Heart right ventricle (tissue), 16 donors: Measurements from ENCODE around the gene ALDH1A3. TPM values are rescaled to one million over a fixed set of nuclear protein-coding genes. Genes with fewer than 3 reads are reported as not detected.

ENCODE experiments used
- ATAC-seq, 8 donors: fragments of 200-7000 bp; cut with Tn5 transposase; one replicate each; pipeline ENCODE4 v1.9.1; 2020; ENCODE audit warnings: mild to moderate bottlenecking in 8 of 8, moderate library complexity in 8 of 8, moderate number of reproducible peaks in 1 of 8
- DNase-seq, 2 donors: peaks; one replicate each; pipeline ENCODE4 v3.0.0-alpha.2; 2020
- H3K27ac ChIP-seq, 10 donors: fragments of 200-600 bp; sonication (generic) in 2 of 10; one replicate each; pipeline versions ENCODE4 v1.5.0 to v1.8.0; 2020 to 2022; ENCODE audit warnings: mild to moderate bottlenecking in 3 of 10
- H3K27me3 ChIP-seq, 7 donors: fragments of 200-600 bp; one replicate each; pipeline ENCODE4 v1.8.0; 2021 to 2022; ENCODE audit warnings: mild to moderate bottlenecking in 2 of 7
- H3K36me3 ChIP-seq, 9 donors: fragments of 200-600 bp; sonication (generic) in 1 of 9; one replicate each; pipeline versions ENCODE4 v1.5.0 to v1.8.0; 2020 to 2022; ENCODE audit warnings: mild to moderate bottlenecking in 2 of 9
- H3K4me1 ChIP-seq, 9 donors: fragments of 200-600 bp; sonication (generic) in 1 of 9; one replicate each; pipeline versions ENCODE4 v1.5.0 to v1.8.0; 2020 to 2022; ENCODE audit warnings: mild to moderate bottlenecking in 4 of 9
- H3K4me3 ChIP-seq, 10 donors: fragments of 200-600 bp; sonication (generic) in 2 of 10; one replicate each; pipeline versions ENCODE4 v1.5.0 to v1.8.0; 2020 to 2022; ENCODE audit warnings: mild to moderate bottlenecking in 7 of 10, moderate library complexity in 2 of 10
- H3K9me3 ChIP-seq, 11 donors: fragments of 200-600 bp in 10 of 11; sonication (generic) in 2 of 11; one replicate each; pipeline versions ENCODE4 v1.5.0 to v1.8.0; 2013 to 2022; ENCODE audit warnings: mild to moderate bottlenecking in 2 of 11, control low read depth in 1 of 11, moderate library complexity in 1 of 11
- CTCF ChIP-seq, 9 donors: fragments of 200-600 bp; sonication (generic) in 2 of 9; IDR thresholded peaks; one replicate each; pipeline versions ENCODE4 v1.5.0 to v1.8.0; 2021 to 2022; ENCODE audit warnings: antibody characterized with exemption in 9 of 9, mild to moderate bottlenecking in 5 of 9, moderate library complexity in 1 of 9
- WGBS, 2 donors: extraction: QIAGEN DNeasy Blood & Tissue Kit; methylation state at CpG; one replicate each; pipeline ENCODE4 v1.1.7; 2013; ENCODE audit warnings: inconsistent platforms in 1 of 2; 5-methylcytosine and 5-hydroxymethylcytosine counted together
- intact Hi-C, 10 donors: fragments of 100-400 bp; cut with DNase I; formaldehyde crosslinking; loops; one replicate each; pipeline versions ENCODE4 v1.11.1 to v1.14.2; 2022
- polyA plus RNA-seq, 2 donors: library from polyadenylated mRNA; stranded (reverse); fragments of 200-250 nt; gene quantifications; one replicate each; pipeline ENCODE4 v1.2.3, GENCODE V29; 2013
- total RNA-seq, 10 donors: library from RNA; stranded (reverse); fragmentation: NEBNext Ultra II Directional in 3 of 10; extraction: Animal tissue kit (Norgen Biotek cat#: 25700) in 3 of 10; gene quantifications; one replicate each; pipeline versions ENCODE4 v1.2.1 to v1.2.4, GENCODE V29; 2021 to 2023
- donor health status: Arrhythmogenic right ventricular cardiomyopathy.
- donor health status: ischemic (EF 13 %, LVEDD 7.1; RV severe dilation, severe dysfunction).
- donor health status: healthy with polysubstance abuse.
- donor health status: DM: no; HTN: yes; CAD: no.
- donor health status: DM: no; HTN: no; CAD: no.
- donor health status: ischemic (EF 25% LVEDD 6.9; RV normal size, moderate dysfunction).
- donor health status: ischemic (EF 25% LVEDD 5.7; RV mildly dilated, moderate dysfunction).
- donor health status: healthy.
- donor health status: DM: yes; HTN: yes; CAD: no.
- donor health status: Ischemic cardiomyopathy.
- donor health status: ischemic (EF 35%, LVEDD 5.7; RV mildly dilated, moderate dysfunction).
- donor health status: nonischemic (EF 11% LVEDD 7.7; RV severe dilation, severe dysfunction).
- donor health status: DM: yes; HTN: yes; CAD: no.
- donor health status: PGD.
- donor health status: ischemic (EF 29% LVEDD 5.4; RV normal size, mild dysfunction).
- donor health status: nonischemic (EF 23%, LVEDD 6.1; RV moderate dilation, normal function).

The ALDH1A3 gene
- total and polyA plus RNA-seq, 12 donors = 0.96 to 24.9 (median 2.3) TPM

DNA sequence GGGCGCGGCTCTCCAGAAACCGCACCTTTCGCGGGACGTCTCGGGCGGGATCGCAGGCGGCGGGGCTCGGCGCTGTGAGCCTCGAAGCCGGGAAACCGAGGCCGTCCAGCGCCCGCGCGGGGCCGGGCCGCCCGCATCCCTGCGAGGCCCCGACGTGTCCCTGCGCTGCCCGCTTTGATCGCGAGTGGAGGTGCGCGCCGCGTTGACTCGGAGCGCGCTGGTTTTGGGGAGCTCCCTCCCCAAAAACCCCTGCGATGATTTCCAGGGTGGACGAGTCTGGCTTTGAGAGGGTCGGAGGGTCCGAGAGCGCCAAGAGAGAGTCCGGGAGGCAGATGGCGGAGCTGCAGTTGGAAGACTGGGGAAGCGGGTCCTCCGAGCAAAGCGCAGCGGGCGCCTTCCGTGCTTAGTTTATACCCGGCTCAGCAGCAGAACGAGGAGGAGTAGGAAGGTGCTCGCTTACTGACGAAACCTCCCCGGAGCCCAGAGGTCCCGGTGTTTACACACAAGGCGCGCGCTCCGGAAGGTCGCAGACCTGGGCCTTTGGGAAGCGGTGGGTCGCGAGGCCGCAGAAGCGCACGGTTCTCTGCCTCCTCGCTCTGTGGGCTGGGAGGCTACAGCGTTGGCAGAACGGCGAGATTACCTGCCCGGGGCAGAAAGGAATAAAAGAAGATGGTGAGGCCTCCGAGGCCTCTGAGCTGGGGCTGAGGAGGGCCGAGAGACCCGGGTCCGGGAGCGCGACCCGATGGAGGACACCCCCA lies 687 bp downstream of the ALDH1A3 start:
- WGBS, 2 donors = 8 to 12% methylated on average over 80 of the region's 80 CpGs
- intact Hi-C loops = no loop called here
- peak in 1 of 8 donors; percentile 19 for ATAC-seq
- no peaks in the 10 kb centered on the region for H3K36me3 ChIP-seq
- peak overlapping the region in 1 of 10 donors; percentile 4 for H3K27ac ChIP-seq
- TF ChIP-seq CTCF (IDR thresholded peaks at IDR 0.05) = no peak
- peaks cover 0 to 14% (median 0%) of the 10 kb centered on the region in 9 donors for H3K4me1 ChIP-seq
- H3K27me3 ChIP-seq = peaks cover 18 to 89% (median 71%) of the 10 kb centered on the region in 7 donors
- H3K9me3 ChIP-seq = no peaks in the 10 kb centered on the region
- DNase-seq = no peak
- peak overlapping the region in 9 of 10 donors; percentile 39 to 63 (median 54) for H3K4me3 ChIP-seq

GRCh38 chr15:100880897-100881242 lies 1.2 kb downstream of the ALDH1A3 start:
- 53 to 57% methylated on average over 10 of the region's 10 CpGs for WGBS, 2 donors
- no peak for TF ChIP-seq CTCF (IDR thresholded peaks at IDR 0.05)
- Histone ChIP-seq H3K4me1 (peaks cover 0 to 14% (median 0%) of the 10 kb centered on the region in 9 donors), H3K27ac (no peak overlapping the region), H3K4me3 (peak overlapping the region in 6 of 10 donors; percentile 53 to 63 (median 54)), H3K36me3 (no peaks in the 10 kb centered on the region), H3K27me3 (peaks cover 18 to 95% (median 71%) of the 10 kb centered on the region in 7 donors), H3K9me3 (no peaks in the 10 kb centered on the region)
- ATAC-seq (no peak), DNase-seq (no peak)
- intact Hi-C loops = no loop called here

GRCh38 chr15:100881573-100882336 lies 2.1 kb downstream of the ALDH1A3 start:
- no peak for ATAC-seq
- Histone ChIP-seq H3K9me3 (no peaks in the 10 kb centered on the region), H3K36me3 (no peaks in the 10 kb centered on the region), H3K27me3 (peaks cover 18 to 98% (median 78%) of the 10 kb centered on the region in 7 donors), H3K4me1 (peaks cover 0 to 14% (median 0%) of the 10 kb centered on the region in 9 donors), H3K27ac (no peak overlapping the region), H3K4me3 (peak overlapping the region in 1 of 10 donors; percentile 53)
- intact Hi-C loops = no loop called here
- no peak for TF ChIP-seq CTCF (IDR thresholded peaks at IDR 0.05)
- 89 to 91% methylated on average over 14 of the region's 14 CpGs for WGBS, 2 donors
- no peak for DNase-seq

GRCh38 chr15:100885116-100885515 lies 5.5 kb downstream of the ALDH1A3 start:
- intact Hi-C loops = no loop called here
- Histone ChIP-seq H3K36me3 (peaks cover 0 to 2% (median 0%) of the 10 kb centered on the region in 9 donors), H3K4me1 (peaks cover 0 to 26% (median 14%) of the 10 kb centered on the region in 9 donors), H3K9me3 (no peaks in the 10 kb centered on the region), H3K27me3 (peaks cover 5 to 95% (median 68%) of the 10 kb centered on the region in 7 donors), H3K27ac (no peak overlapping the region), H3K4me3 (no peak overlapping the region)
- no peak for DNase-seq
- no peak for TF ChIP-seq CTCF (IDR thresholded peaks at IDR 0.05)
- no peak for ATAC-seq
- 51 to 62% methylated on average over 8 of the region's 8 CpGs for WGBS, 2 donors
